Brain microvascular endothelial cell (primary cell): Measurements from ENCODE around the gene VASP.

Experiments
- DNase-seq: peaks from one replicate; pipeline ENCODE4 v3.0.0-alpha.2; 2020
- H3K27ac ChIP-seq: fragments of 250-450 bp; sonication (Bioruptor Pico); 2 replicates; pipeline ENCODE4 v1.5.1; 2020; ENCODE audit warnings: mild to moderate bottlenecking, moderate library complexity
- H3K27me3 ChIP-seq: fragments of 250-450 bp; sonication (Bioruptor Pico); replicated peaks from 2 replicates; pipeline ENCODE4 v1.5.1; 2020; ENCODE audit warnings: mild to moderate bottlenecking
- H3K36me3 ChIP-seq: fragments of 250-450 bp; sonication (Bioruptor Pico); replicated peaks from 2 replicates; pipeline ENCODE4 v1.5.1; 2020; ENCODE audit warnings: mild to moderate bottlenecking
- H3K4me3 ChIP-seq: 2 replicates; pipeline ENCODE4 v1.5.1; 2011; ENCODE audit warnings: low read depth, mild to moderate bottlenecking, control low read depth, low read length, moderate library complexity
- CTCF ChIP-seq: IDR thresholded peaks from 2 replicates; pipeline ENCODE4 v1.5.1; 2011; ENCODE audit warnings: low read depth, mild to moderate bottlenecking, moderate library complexity, low read length, control low read depth, inconsistent platforms; ENCODE audit errors: missing control alignments
- in situ Hi-C: cut with HindIII; loops from 2 replicates; pipeline ENCODE4 v1.10.0; 2017; ENCODE audit warnings: low sequenced_read_pairs, low pct_ligation_motif_present

VASP gene

GRCh38 chr19:45567609-45568008, 60.3 kb downstream of the VASP start:
- in situ Hi-C loops, result no loop called here
- Histone ChIP-seq H3K27ac (no peak overlapping the region), H3K4me3 (no peak overlapping the region), H3K27me3 (no peaks in the 10 kb centered on the region), H3K36me3 (no peaks in the 10 kb centered on the region)
- TF ChIP-seq CTCF, result no peak
- DNase-seq, result no peak

- in situ Hi-C loops, result no loop called here
- no peak for DNase-seq
- TF ChIP-seq CTCF, result no peak
These were observed 61.5 kb downstream of the VASP start for GRCh38 chr19:45568732-45569131.

GRCh38 chr19:45569619-45570421, 62.5 kb downstream of the VASP start:
- DNase-seq, result no peak
- no peak overlapping the region for H3K27ac ChIP-seq
- H3K36me3 ChIP-seq, result no peaks in the 10 kb centered on the region
- H3K27me3 ChIP-seq, result no peaks in the 10 kb centered on the region
- peak; percentile 90 for TF ChIP-seq CTCF
- H3K4me3 ChIP-seq, result no peak overlapping the region
- in situ Hi-C loops, result no loop called here

More at GRCh38 chr19:45568732-45569131, 61.5 kb downstream of the VASP start:
- Histone ChIP-seq H3K27ac (no peak overlapping the region), H3K4me3 (no peak overlapping the region), H3K27me3 (no peaks in the 10 kb centered on the region), H3K36me3 (no peaks in the 10 kb centered on the region)

- TF ChIP-seq CTCF, result no peak
- Histone ChIP-seq H3K36me3 (no peaks in the 10 kb centered on the region), H3K27ac (no peak overlapping the region), H3K27me3 (no peaks in the 10 kb centered on the region), H3K4me3 (no peak overlapping the region)
- in situ Hi-C loops, result no loop called here
- DNase-seq, result no peak
These were observed 64.4 kb downstream of the VASP start for GRCh38 chr19:45571457-45572220.

DNA sequence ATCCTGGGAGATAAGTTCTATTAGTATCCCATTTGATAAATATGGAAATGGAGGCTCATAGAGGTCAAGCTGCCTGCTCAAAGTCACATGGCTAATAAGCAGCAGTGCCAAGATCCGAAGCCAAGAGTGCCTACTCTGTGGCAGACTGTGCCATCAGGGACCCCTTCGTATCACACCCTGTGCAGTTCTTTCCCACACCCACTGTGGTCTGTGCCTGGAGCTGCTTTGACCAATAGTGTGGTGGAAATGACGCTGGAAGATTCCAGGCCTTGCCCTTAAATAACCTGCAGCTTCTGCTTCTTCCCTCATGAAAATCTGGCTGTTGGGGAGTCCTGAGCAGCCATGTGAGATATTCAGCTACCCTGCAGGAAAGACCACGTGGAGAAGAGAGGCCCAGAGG, 67.2 kb downstream of the VASP start:
- H3K4me3 ChIP-seq, result no peak overlapping the region
- H3K27ac ChIP-seq, result no peak overlapping the region
- no peak for TF ChIP-seq CTCF
- H3K27me3 ChIP-seq, result no peaks in the 10 kb centered on the region
- in situ Hi-C loops, result no loop called here
- H3K36me3 ChIP-seq, result no peaks in the 10 kb centered on the region
- DNase-seq, result no peak
